TTC549 (cell line): ENCODE measurements around the gene RNU6-9.

Source experiments
- FAIRE-seq: peaks from 2 replicates; lab custom pipeline; 2012; peaks lifted over from hg19 to GRCh38; lab: Jason Lieb, UNC

The RNU6-9 gene

GRCh38 chr19:899336-900042 lies 6.2 kb downstream of the RNU6-9 start:
- no peak for FAIRE-seq

GRCh38 chr19:900043-900301 lies 6.7 kb downstream of the RNU6-9 start:
- FAIRE-seq, result no peak

- FAIRE-seq, result no peak
Observed at GRCh38 chr19:900302-901111, 7.2 kb downstream of the RNU6-9 start.

- FAIRE-seq, result no peak
Observed at GRCh38 chr19:901216-902092, 8.2 kb downstream of the RNU6-9 start.

- FAIRE-seq, result no peak
Observed at GRCh38 chr19:902093-902370, 8.7 kb downstream of the RNU6-9 start.

GRCh38 chr19:902446-903226 lies 9.4 kb downstream of the RNU6-9 start:
- no peak for FAIRE-seq

- FAIRE-seq, result no peak
Observed at GRCh38 chr19:903266-903797, 10.0 kb downstream of the RNU6-9 start.

GRCh38 chr19:904545-904944 lies 11.3 kb downstream of the RNU6-9 start:
- FAIRE-seq, result no peak

GRCh38 chr19:906480-906879 lies 13.2 kb downstream of the RNU6-9 start:
- FAIRE-seq, result no peak

- no peak for FAIRE-seq
Observed at GRCh38 chr19:907183-907853, 14.0 kb downstream of the RNU6-9 start.

- FAIRE-seq, result no peak
Observed at GRCh38 chr19:911197-912033, 18.1 kb downstream of the RNU6-9 start.

GRCh38 chr19:912181-913079 lies 19.1 kb downstream of the RNU6-9 start:
- FAIRE-seq, result no peak

- no peak for FAIRE-seq
Observed at GRCh38 chr19:913080-913748, 19.9 kb downstream of the RNU6-9 start, which contains the start of gene R3HDM4. TSS of gene R3HDM4 (minus strand) at chr19:913219. CDS start at chr19:913157, 62 bp downstream.

- no peak for FAIRE-seq
Observed at GRCh38 chr19:916645-917322, 23.5 kb downstream of the RNU6-9 start.

- no peak for FAIRE-seq
Observed at GRCh38 chr19:917323-918151, 24.3 kb downstream of the RNU6-9 start, which contains the start of gene KISS1R. TSS of gene KISS1R (plus strand) at chr19:917333. CDS start at chr19:917503, 170 bp downstream.

GRCh38 chr19:918152-918437 lies 24.8 kb downstream of the RNU6-9 start:
- no peak for FAIRE-seq

GRCh38 chr19:918481-919198 lies 25.4 kb downstream of the RNU6-9 start:
- no peak for FAIRE-seq
